GM15510 (cell line): Measurements from ENCODE around the gene MITF.

ENCODE experiments used
- POLR2A ChIP-seq: IDR thresholded peaks from 3 replicates; pipeline ENCODE4 v1.6.1; 2011; ENCODE audit warnings: borderline replicate concordance; ENCODE audit not compliant: insufficient read length; ENCODE audit errors: extremely low read depth

Gene MITF

GRCh38 chr3:69856965-69857705 is 117.9 kb downstream of the MITF start:
- TF ChIP-seq POLR2A: no peak

- no peak for TF ChIP-seq POLR2A
Measured at GRCh38 chr3:69861556-69861955, 122.3 kb downstream of the MITF start.

- no peak for TF ChIP-seq POLR2A
Measured at GRCh38 chr3:69864141-69864540, 124.9 kb downstream of the MITF start.

- TF ChIP-seq POLR2A: no peak
Measured at GRCh38 chr3:69864766-69865165, 125.5 kb downstream of the MITF start.

- no peak for TF ChIP-seq POLR2A
Measured at GRCh38 chr3:69865925-69866679, 126.8 kb downstream of the MITF start.

GRCh38 chr3:69866988-69867720 is 127.9 kb downstream of the MITF start:
- TF ChIP-seq POLR2A: no peak

GRCh38 chr3:69867941-69868505 is 128.8 kb downstream of the MITF start:
- TF ChIP-seq POLR2A: no peak

- TF ChIP-seq POLR2A: no peak
Measured at GRCh38 chr3:69868841-69869420, 129.7 kb downstream of the MITF start.

GRCh38 chr3:69869643-69870042 is 130.4 kb downstream of the MITF start:
- TF ChIP-seq POLR2A: no peak

GRCh38 chr3:69871251-69871650 is 132.0 kb downstream of the MITF start:
- no peak for TF ChIP-seq POLR2A

GRCh38 chr3:69871868-69872267 is 132.6 kb downstream of the MITF start:
- no peak for TF ChIP-seq POLR2A

- TF ChIP-seq POLR2A: no peak
Measured at GRCh38 chr3:69872783-69873378, 133.6 kb downstream of the MITF start.

- no peak for TF ChIP-seq POLR2A
Measured at GRCh38 chr3:69876073-69876472, 136.8 kb downstream of the MITF start.

- TF ChIP-seq POLR2A: no peak
Measured at GRCh38 chr3:69878254-69878653, 139.0 kb downstream of the MITF start.
